SHP77 (cell line): ENCODE data around the gene POMGNT2.

ENCODE experiments used
- DNase-seq, 2 experiments: peaks; one replicate each; lab custom pipeline; 2025; lab: John Stamatoyannopoulos, UW

Gene POMGNT2

DNA sequence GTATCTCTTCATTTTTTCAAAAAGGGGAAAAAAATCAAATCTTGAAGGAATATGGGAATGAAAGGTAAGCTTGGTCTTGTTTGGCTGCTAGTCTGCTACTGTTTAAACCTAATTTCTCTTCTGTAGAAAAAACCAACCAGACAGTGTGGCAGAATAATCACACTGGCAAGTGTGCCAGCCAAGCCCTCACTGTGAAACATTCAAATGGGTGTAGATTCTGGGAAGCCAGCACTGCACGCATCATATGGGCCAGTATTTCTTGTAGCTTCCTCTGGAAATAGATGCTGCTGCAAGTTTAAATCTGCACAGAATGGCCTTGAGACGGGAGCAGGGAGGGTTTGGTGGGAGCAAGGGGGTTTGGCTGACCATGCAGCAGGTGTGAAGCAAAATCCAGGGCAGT is 62.1 kb downstream of the POMGNT2 start:
- DNase-seq = no peak

- no peak for DNase-seq
These were observed 62.7 kb downstream of the POMGNT2 start for GRCh38 chr3:43043071-43043766.

- DNase-seq = no peak
These were observed 64.4 kb downstream of the POMGNT2 start for GRCh38 chr3:43041517-43041916.

- DNase-seq = no peak
These were observed 67.9 kb downstream of the POMGNT2 start for GRCh38 chr3:43038010-43038409.

- no peak for DNase-seq
These were observed 69.1 kb downstream of the POMGNT2 start for GRCh38 chr3:43036621-43037423.

DNA sequence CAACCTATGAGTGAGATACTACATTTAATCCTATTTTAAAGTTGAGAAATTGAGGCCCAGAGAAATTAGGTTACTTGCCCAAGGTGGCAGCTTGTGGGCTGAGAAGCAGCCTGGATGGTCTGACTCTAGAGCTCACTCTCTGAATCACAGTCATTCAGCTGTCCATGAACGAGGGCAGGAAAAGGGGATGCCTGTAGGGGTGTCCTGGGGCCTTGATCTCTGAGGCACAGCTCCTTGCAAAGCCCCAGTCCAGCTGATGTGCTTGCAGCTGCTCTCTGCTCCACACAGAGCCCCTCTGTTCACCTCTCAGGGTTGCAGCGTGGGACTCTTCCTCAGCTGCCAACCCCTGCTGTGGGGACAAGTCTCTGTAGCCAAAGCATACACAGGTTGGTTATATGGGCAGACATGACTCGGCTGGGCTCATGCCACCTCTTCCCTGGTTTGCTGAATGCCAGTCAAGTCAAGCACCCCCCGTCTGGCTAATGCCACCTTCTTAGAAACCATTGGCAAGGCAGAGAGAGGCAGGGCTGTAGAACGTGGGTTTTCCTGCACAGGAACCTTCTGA is 70.0 kb downstream of the POMGNT2 start:
- no peak for DNase-seq

DNA sequence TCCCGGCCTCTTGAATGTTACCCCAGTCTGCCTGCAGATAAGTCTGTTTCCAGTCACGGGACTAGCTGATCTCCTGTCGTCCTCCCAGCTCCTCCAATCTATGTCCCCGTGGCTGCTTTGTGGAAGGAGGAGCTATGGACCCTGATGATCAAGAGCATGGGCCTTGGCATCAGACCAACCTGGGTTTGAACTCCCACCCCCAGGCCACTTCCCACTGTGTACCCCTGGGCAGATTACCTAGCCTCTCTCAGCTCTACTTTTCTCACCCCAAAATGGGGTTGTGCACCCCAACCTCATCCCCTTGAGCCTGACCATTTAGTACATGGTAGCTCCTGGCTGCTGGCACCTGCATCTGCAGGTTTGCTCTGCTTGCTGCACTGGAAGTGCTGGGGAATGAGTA is 71.0 kb downstream of the POMGNT2 start:
- DNase-seq = no peak

GRCh38 chr3:43034200-43034599 is 71.7 kb downstream of the POMGNT2 start:
- DNase-seq = no peak

DNA sequence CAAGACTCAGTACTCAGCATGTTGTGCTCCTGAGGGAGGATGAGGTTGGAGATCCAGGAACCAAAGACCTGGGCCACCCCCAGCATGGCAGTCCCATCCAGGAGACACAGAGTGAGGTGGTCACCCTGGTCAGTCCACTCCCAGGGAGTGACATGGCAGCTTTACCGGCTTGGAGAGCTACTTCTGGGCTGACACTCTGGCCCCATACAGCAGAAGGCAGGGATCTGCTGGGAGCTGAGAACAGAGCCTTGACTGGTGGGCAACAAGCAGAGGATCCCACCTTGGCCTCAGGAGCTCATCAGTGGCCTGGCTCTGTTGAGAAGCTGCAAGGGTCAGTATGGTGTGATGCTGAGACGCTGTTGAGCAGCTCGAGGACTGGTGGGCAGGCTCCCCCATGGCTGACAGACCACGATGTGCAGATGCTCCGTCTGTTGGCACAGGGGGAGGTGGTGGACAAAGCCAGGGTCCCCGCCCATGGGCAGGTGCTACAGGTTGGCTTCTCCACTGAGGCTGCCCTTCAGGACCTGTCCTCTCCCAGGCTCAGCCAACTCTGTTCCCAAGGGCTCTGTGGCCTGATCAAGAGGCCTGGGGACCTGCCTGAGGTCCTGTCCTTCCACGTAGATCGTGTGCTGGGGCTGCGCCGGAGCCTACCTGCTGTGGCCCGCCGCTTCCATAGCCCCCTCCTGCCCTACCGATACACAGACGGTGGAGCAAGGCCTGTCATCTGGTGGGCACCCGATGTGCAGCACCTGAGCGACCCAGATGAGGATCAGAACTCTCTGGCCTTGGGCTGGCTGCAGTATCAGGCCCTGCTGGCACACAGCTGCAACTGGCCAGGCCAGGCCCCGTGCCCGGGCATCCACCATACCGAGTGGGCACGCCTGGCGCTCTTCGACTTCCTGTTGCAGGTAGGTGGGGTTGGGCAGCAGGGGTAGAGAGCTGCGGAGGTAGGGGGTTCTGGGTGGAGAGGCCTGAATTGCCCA is 72.9 kb downstream of the POMGNT2 start:
- no peak for DNase-seq

- no peak for DNase-seq
These were observed 73.9 kb downstream of the POMGNT2 start for GRCh38 chr3:43031889-43032545.

DNA sequence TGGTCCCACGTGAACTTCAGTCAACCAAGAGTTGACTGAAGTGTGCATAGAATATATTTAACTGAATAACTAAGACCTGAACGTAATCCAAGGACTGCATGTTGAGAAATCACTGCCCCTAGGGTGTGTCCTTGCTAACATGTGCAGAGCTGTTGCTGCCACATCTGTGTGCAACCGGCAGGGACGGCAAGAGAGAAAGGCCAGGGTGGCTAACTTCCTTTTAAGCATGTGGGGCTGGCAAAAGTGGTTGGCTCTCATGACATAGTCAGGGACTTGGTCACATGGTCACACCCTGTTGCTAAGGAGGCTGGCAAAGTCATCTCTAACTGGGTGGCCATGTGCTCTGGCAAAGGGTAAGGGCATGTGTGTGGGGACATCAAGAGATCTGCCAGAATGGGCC is 74.4 kb downstream of the POMGNT2 start:
- DNase-seq = no peak

DNA sequence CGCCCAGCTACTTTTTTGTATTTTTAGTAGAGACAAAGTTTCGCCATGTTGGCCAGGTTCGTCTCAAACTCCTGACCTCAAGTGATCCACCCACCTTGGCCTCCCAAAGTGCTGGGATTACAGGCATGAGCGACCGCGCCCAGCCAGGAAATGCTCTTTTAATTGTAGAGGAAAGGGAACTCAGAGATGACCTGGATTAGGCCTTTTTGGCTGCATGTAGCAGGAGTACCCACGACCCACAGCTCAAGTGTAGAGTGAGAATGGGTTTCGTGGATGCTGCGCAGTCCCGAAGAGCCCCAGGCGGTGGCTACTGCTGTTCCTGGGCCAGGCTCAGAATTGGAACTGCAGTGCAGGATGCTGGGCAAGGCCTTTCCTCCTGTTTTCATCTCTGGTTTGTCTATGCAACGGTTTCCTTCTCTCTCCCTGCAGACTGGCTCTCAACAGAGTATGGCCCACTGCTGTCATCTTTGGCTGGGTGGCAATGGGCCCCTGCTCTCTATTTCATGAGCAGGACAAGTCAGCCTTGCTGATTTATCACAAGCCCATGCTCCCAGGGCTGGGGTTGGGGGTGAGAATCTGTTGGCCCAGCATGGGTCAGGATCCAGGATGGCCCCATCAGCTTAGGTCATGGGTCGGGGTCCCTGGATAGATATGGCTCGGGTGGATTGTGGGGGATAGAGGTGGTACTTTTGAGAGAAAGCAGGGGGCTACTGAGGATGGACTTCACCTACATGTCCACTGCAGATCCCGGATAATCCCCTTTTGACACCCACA is 75.5 kb downstream of the POMGNT2 start:
- no peak for DNase-seq
